ENCODE results near the gene GRB10.

DNA sequence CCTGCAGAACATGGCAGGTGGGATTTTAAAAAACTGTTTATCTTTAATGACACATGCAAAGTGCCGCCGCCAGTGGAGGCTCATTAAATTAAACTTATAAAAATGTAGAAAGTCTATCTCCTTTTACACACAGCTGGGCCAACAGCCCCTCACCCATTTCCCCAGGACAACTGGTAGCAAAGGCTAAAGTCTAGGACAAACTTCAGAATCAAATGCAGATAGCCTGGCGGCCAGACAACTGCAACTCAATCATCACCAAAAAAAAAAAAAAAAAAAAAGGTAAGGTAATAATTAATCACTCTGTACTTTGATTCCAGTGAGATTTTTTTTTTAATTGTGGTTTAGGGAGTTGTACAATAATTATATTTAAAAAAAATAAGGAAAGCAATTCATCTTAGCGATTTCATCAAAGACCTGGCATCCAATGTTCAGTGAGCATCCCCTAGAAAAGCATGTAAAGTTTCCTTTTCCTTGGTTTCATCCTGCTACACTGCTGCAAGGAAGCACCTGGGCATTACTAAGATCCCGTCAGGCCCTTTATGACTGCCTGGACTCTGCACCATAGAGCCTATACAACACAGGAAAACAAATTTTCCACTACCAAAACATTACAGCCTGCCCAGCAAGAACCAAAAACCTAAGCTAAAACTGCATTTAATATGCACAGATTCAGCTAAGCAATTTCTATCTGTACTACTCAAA, 98.5 kb downstream of the GRB10 start:
- TF ChIP-seq CTCF (IDR thresholded peaks at IDR 0.05; ENCODE audit: extremely low read depth in 1 of 2, insufficient read depth in 1 of 2, low read depth in 1 of 2, low read length in 2 of 2) (no peak), POLR2A (IDR thresholded peaks at IDR 0.05; ENCODE audit: low read depth, low read length) (no peak), EZH2 (IDR thresholded peaks at IDR 0.05; ENCODE audit: borderline replicate concordance, low read depth, low read length, severe bottlenecking) (no peak), POLR2AphosphoS5 (IDR thresholded peaks at IDR 0.05; ENCODE audit: insufficient read depth, low read depth, low read length) (no peak), MYC (IDR thresholded peaks at IDR 0.05; ENCODE audit: low read depth, low read length) (no peak), MAX (IDR thresholded peaks at IDR 0.05; ENCODE audit: insufficient read depth, insufficient read length) (no peak), FOS (IDR thresholded peaks at IDR 0.05; ENCODE audit: borderline replicate concordance, insufficient read depth, low read length) (no peak), JUN (IDR thresholded peaks at IDR 0.05; ENCODE audit: borderline replicate concordance, insufficient read depth, insufficient read length, low read depth) (peak; percentile 58)

All from endothelial cell of umbilical vein (primary cell).